ENCODE data around the gene SECTM1. TPM values are rescaled to one million over a fixed set of nuclear protein-coding genes. Genes with fewer than 3 reads are reported as not detected.

SECTM1 gene
- total RNA-seq, 1 experiment from 2014 or later, result 0.24 TPM

GRCh38 chr17:82329683-82330321 lies 3.8 kb downstream of the SECTM1 start:
- no peak for DNase-seq (ENCODE audit: low read depth)

- no peak for DNase-seq (ENCODE audit: low read depth)
These were observed 4.5 kb downstream of the SECTM1 start for GRCh38 chr17:82328994-82329507.

- no peak for DNase-seq (ENCODE audit: low read depth)
These were observed 5.2 kb downstream of the SECTM1 start for GRCh38 chr17:82328141-82328993.

GRCh38 chr17:82327757-82328140 lies 5.8 kb downstream of the SECTM1 start:
- no peak for DNase-seq (ENCODE audit: low read depth)

- DNase-seq (ENCODE audit: low read depth), result no peak
These were observed 6.3 kb downstream of the SECTM1 start for GRCh38 chr17:82327289-82327688.

- no peak for DNase-seq (ENCODE audit: low read depth)
These were observed 8.0 kb downstream of the SECTM1 start for GRCh38 chr17:82325286-82326180.

- no peak for DNase-seq (ENCODE audit: low read depth)
These were observed 8.8 kb downstream of the SECTM1 start for GRCh38 chr17:82324566-82325285.

GRCh38 chr17:82323514-82324234 lies 9.9 kb downstream of the SECTM1 start:
- no peak for DNase-seq (ENCODE audit: low read depth)

GRCh38 chr17:82322526-82323453 lies 10.8 kb downstream of the SECTM1 start:
- DNase-seq (ENCODE audit: low read depth), result no peak

- no peak for DNase-seq (ENCODE audit: low read depth)
These were observed 11.6 kb downstream of the SECTM1 start for GRCh38 chr17:82321947-82322466.

- DNase-seq (ENCODE audit: low read depth), result no peak
These were observed 12.3 kb downstream of the SECTM1 start for GRCh38 chr17:82320956-82321927.

GRCh38 chr17:82320140-82320840 lies 13.3 kb downstream of the SECTM1 start:
- no peak for DNase-seq (ENCODE audit: low read depth)

GRCh38 chr17:82319619-82320062 lies 13.9 kb downstream of the SECTM1 start:
- no peak for DNase-seq (ENCODE audit: low read depth)

GRCh38 chr17:82318772-82319606 lies 14.6 kb downstream of the SECTM1 start:
- no peak for DNase-seq (ENCODE audit: low read depth)

GRCh38 chr17:82318169-82318498 lies 15.4 kb downstream of the SECTM1 start:
- no peak for DNase-seq (ENCODE audit: low read depth)
